K562 (cell line): Measurements from ENCODE around the gene KCNA10. TPM values are rescaled to one million over a fixed set of nuclear protein-coding genes. Genes with fewer than 3 reads are reported as not detected.

ENCODE experiments used
- AFF4 ChIP-seq: sonication (generic); formaldehyde crosslinking; IDR thresholded peaks from 2 replicates; pipeline ENCODE4 v1.8.0; 2023; ENCODE audit warnings: mild to moderate bottlenecking, missing genetic modification reagents
- BCOR ChIP-seq: fragments of 450-650 bp; IDR thresholded peaks from 2 replicates; pipeline ENCODE4 v1.6.1; 2016
- CHD4 ChIP-seq: fragments of 200-600 bp; sonication (generic); IDR thresholded peaks from 3 replicates; pipeline ENCODE4 v1.6.1; 2012; ENCODE audit warnings: low read depth, mild to moderate bottlenecking, mixed read lengths, low read length, inconsistent platforms; ENCODE audit not compliant: insufficient read depth, insufficient replicate concordance, poor library complexity, severe bottlenecking
- DLX4 ChIP-seq: fragments of 250-450 bp; sonication (Bioruptor Pico); IDR thresholded peaks from 2 replicates; pipeline ENCODE4 v1.6.1; 2021; ENCODE audit warnings: mild to moderate bottlenecking
- HDGF ChIP-seq: fragments of 450-650 bp; IDR thresholded peaks from 2 replicates; pipeline ENCODE4 v1.6.1; 2016
- NFE2L1 ChIP-seq: fragments of 450-650 bp; IDR thresholded peaks from 2 replicates; pipeline ENCODE4 v1.6.1; 2016; ENCODE audit warnings: missing genetic modification characterization, low read depth, mild to moderate bottlenecking, missing compliant biosample characterization, moderate library complexity, borderline replicate concordance
- RAD21 ChIP-seq, 2 experiments: fragments of 250-450 bp in 1 of 2; fragments of 450-650 bp in 1 of 2; sonication (Bioruptor Pico) in 1 of 2; formaldehyde crosslinking in 1 of 2; IDR thresholded peaks in 1 of 2; conservative IDR thresholded peaks in 1 of 2; 2 replicates each; pipeline versions ENCODE4 v1.4.0 to v1.8.0; 2020 to 2022; ENCODE audit warnings: mild to moderate bottlenecking in 2 of 2, moderate library complexity in 1 of 2
- RB1 ChIP-seq: fragments of 450-650 bp; IDR thresholded peaks from 2 replicates; pipeline ENCODE4 v1.6.1; 2017; ENCODE audit warnings: low read depth, mild to moderate bottlenecking
- REST ChIP-seq, 2 experiments: fragments of 450-650 bp; formaldehyde crosslinking in 1 of 2; IDR thresholded peaks; 2 replicates each; pipeline versions ENCODE4 v1.4.0 to v1.6.1; 2014 to 2020; ENCODE audit warnings: mild to moderate bottlenecking in 2 of 2, borderline replicate concordance in 1 of 2, low read depth in 1 of 2
- SRSF9 ChIP-seq: fragments of 200-400 bp; formaldehyde crosslinking; IDR thresholded peaks from 2 replicates; pipeline ENCODE4 v1.6.1; 2017; ENCODE audit warnings: low read depth, low read length, borderline replicate concordance
- USF1 ChIP-seq: sonication (generic); formaldehyde crosslinking; IDR thresholded peaks from 2 replicates; pipeline ENCODE4 v1.9.0; 2022; ENCODE audit warnings: mild to moderate bottlenecking, missing genetic modification reagents
- ZNF444 ChIP-seq: fragments of 250-450 bp; sonication (Bioruptor Pico); IDR thresholded peaks from 2 replicates; pipeline ENCODE4 v1.4.0; 2020; ENCODE audit warnings: mild to moderate bottlenecking, moderate library complexity
- polyA plus RNA-seq, 8 experiments: library from polyadenylated mRNA; depleted of rRNA in 4 of 8; stranded (reverse) in 5 of 8; unstranded in 3 of 8; fragments of >200 nt; fragmentation: Nextera tagmentation in 2 of 8; fragmentation: Illumina TruSeq in 1 of 8; extraction: Ambion mirVana in 2 of 8; extraction: Trizol in 1 of 8; gene quantifications; 2 replicates each; pipeline versions ENCODE4 v1.2.1 to v1.2.3, GENCODE V29; 2011 to 2014; ENCODE audit warnings: inconsistent platforms in 1 of 8, missing spikeins in 1 of 8
- total RNA-seq, 7 experiments: library from RNA; depleted of rRNA in 6 of 7; stranded (reverse); fragments of >200 nt in 6 of 7; fragmentation: Illumina TruSeq in 2 of 7; extraction: Trizol in 2 of 7; gene quantifications; 2 replicates each; pipeline versions ENCODE4 v1.2.1 to v1.2.3, GENCODE V29; 2011 to 2021; ENCODE audit warnings: low replicate concordance in 1 of 7

KCNA10 gene
- total and polyA plus RNA-seq, 9 of the 15 experiments (the other 6 are each of a cell fraction or from before 2014, with no cell fraction given), result not detected

- TF ChIP-seq NFE2L1 (tag), result no peak
- TF ChIP-seq RAD21 (CRISPR knock-in tag; conservative IDR thresholded peaks at IDR 0.05 in 1 of 2, IDR thresholded peaks at IDR 0.05 in 1 of 2), result peak; percentile 31 to 54; a peak in 3 of 4 replicates
- no peak for TF ChIP-seq USF1 (CRISPR knock-in tag)
- TF ChIP-seq SRSF9, result no peak
- TF ChIP-seq BCOR, result no peak
- no peak for TF ChIP-seq DLX4 (CRISPR knock-in tag)
- TF ChIP-seq RB1, result peak; percentile 72; the same call in 1 of the 2 replicates
- no peak for TF ChIP-seq AFF4 (CRISPR knock-in tag)
- no peak for TF ChIP-seq CHD4
- TF ChIP-seq HDGF, result no peak
- TF ChIP-seq REST (IDR thresholded peaks at IDR 0.05; ENCODE audit: borderline replicate concordance), result peak; percentile 27; the same call in 1 of the 2 replicates
- no peak for TF ChIP-seq REST (CRISPR knock-in tag; IDR thresholded peaks at IDR 0.05; ENCODE audit: low read depth)
- TF ChIP-seq ZNF444 (CRISPR knock-in tag), result no peak
These were observed 36.2 kb upstream of the KCNA10 start (continued) for GRCh38 chr1:110554871-110555801.
